Bronchial epithelial cell (primary cell): ENCODE measurements around the gene YLPM1. TPM values are rescaled to one million over a fixed set of nuclear protein-coding genes. Genes with fewer than 3 reads are reported as not detected.

Experiments
- DNase-seq: peaks from one replicate; pipeline ENCODE4 v3.0.0-alpha.2; 2010; ENCODE audit warnings: low read depth
- FAIRE-seq: peaks from 2 replicates; lab custom pipeline; 2011; peaks lifted over from hg19 to GRCh38; lab: Jason Lieb, UNC
- H3K27me3 ChIP-seq: 2 replicates; pipeline ENCODE4 v1.5.1; 2011; ENCODE audit warnings: low read length; ENCODE audit not compliant: control insufficient read depth, insufficient read depth
- H3K36me3 ChIP-seq: 2 replicates; pipeline ENCODE4 v1.5.1; 2011; ENCODE audit warnings: low read length; ENCODE audit not compliant: control insufficient read depth, insufficient read depth
- H3K4me3 ChIP-seq: 2 replicates; pipeline ENCODE4 v1.5.1; 2011; ENCODE audit warnings: mild to moderate bottlenecking, low read depth, low read length, control low read depth
- CTCF ChIP-seq: IDR thresholded peaks from 2 replicates; pipeline ENCODE4 v1.5.1; 2011; ENCODE audit warnings: mild to moderate bottlenecking, moderate library complexity, low read length, control low read depth, inconsistent platforms; ENCODE audit not compliant: insufficient read depth, severe bottlenecking
- total RNA-seq: library from RNA; depleted of rRNA; stranded (reverse); fragments of >200 nt; gene quantifications from 2 replicates; pipeline ENCODE4 v1.2.1, GENCODE V29; 2014

The YLPM1 gene
- total RNA-seq, 1 donor from 2014 or later: 17.4 TPM

GRCh38 chr14:74836251-74836960 lies 73.3 kb downstream of the YLPM1 start:
- Histone ChIP-seq H3K27me3 (no peaks in the 10 kb centered on the region), H3K36me3 (peaks cover 1% of the 10 kb centered on the region), H3K4me3 (no peak overlapping the region)
- DNase-seq (no peak), FAIRE-seq (no peak)
- TF ChIP-seq CTCF: no peak

- Histone ChIP-seq H3K27me3 (no peaks in the 10 kb centered on the region), H3K4me3 (no peak overlapping the region), H3K36me3 (peaks cover 1% of the 10 kb centered on the region)
- no peak for FAIRE-seq
- no peak for DNase-seq
- TF ChIP-seq CTCF: no peak
Measured at GRCh38 chr14:74838166-74838565, 75.0 kb downstream of the YLPM1 start.

GRCh38 chr14:74840603-74841030 lies 77.5 kb downstream of the YLPM1 start:
- Histone ChIP-seq H3K27me3 (no peaks in the 10 kb centered on the region), H3K4me3 (no peak overlapping the region), H3K36me3 (no peaks in the 10 kb centered on the region)
- DNase-seq (no peak), FAIRE-seq (no peak)
- no peak for TF ChIP-seq CTCF

- no peaks in the 10 kb centered on the region for H3K36me3 ChIP-seq
- no peak overlapping the region for H3K4me3 ChIP-seq
- DNase-seq: no peak
- no peak for TF ChIP-seq CTCF
- no peaks in the 10 kb centered on the region for H3K27me3 ChIP-seq
- FAIRE-seq: no peak
Measured at GRCh38 chr14:74841230-74842207, 78.4 kb downstream of the YLPM1 start.

- Histone ChIP-seq H3K4me3 (no peak overlapping the region), H3K27me3 (no peaks in the 10 kb centered on the region), H3K36me3 (no peaks in the 10 kb centered on the region)
- no peak for FAIRE-seq
- no peak for DNase-seq
- TF ChIP-seq CTCF: no peak
Measured at GRCh38 chr14:74843653-74844052, 80.5 kb downstream of the YLPM1 start.
